Uterus (tissue), 2 donors: ENCODE data around the gene SPOPL.

Experiments
- POLR2A ChIP-seq, 2 donors: fragments of 450-650 bp; IDR thresholded peaks; one replicate each; pipeline ENCODE4 v1.6.1; 2016; ENCODE audit warnings: antibody characterized with exemption in 2 of 2, mild to moderate bottlenecking in 1 of 2, moderate library complexity in 1 of 2
- TF ChIP-seq, protein P1 (sequence below), 4 experiments: fragments of 200-600 bp in 2 of 4; fragments of 450-650 bp in 2 of 4; sonication (generic) in 2 of 4; IDR thresholded peaks; one replicate each; pipeline ENCODE4 v1.5.1; 2016 to 2019; ENCODE audit warnings: antibody characterized with exemption in 4 of 4, mild to moderate bottlenecking in 2 of 4, moderate library complexity in 1 of 4

DNA sequence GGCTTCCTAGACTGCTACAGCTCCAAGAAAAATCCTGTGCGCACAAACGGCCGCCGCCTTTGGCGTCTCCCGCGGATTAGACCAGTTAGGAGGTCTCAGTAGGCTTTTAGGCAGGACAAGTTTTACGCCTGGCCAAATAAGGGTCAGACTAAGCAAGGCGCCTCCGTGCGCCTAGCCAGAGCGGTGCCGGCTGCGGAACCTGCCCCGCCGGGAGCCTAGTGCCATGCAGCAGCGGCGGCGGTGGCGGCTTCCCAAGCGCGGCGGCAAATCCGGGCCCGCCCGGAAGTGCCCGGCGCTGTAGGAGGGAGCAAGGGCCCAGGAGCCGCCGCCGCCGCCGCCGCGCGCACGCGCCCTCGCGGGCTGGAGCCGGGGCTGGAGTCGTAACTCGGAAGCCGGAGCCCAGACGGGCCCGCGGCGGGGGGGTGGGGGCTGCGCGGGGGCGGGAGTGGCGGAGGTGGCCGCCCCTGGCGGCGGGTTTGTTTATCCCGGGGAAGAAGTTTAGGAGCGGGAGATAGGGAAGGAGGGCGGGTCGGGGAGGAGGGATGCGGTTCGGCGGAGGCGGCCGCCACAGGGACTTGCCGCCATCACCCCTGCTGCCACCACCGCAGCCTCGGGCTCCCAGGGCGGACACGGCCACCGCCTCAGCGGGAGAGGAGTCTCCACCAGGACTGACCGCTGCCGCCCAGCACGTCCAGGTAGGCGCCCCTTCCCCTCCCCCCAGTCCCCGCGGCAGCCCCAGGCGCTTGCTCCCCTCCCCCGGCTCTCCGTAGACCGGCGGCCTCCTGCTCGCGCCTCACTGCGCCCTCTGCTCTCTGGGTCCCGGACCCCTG is at the start of gene SPOPL:
- TF ChIP-seq, protein P1, sequence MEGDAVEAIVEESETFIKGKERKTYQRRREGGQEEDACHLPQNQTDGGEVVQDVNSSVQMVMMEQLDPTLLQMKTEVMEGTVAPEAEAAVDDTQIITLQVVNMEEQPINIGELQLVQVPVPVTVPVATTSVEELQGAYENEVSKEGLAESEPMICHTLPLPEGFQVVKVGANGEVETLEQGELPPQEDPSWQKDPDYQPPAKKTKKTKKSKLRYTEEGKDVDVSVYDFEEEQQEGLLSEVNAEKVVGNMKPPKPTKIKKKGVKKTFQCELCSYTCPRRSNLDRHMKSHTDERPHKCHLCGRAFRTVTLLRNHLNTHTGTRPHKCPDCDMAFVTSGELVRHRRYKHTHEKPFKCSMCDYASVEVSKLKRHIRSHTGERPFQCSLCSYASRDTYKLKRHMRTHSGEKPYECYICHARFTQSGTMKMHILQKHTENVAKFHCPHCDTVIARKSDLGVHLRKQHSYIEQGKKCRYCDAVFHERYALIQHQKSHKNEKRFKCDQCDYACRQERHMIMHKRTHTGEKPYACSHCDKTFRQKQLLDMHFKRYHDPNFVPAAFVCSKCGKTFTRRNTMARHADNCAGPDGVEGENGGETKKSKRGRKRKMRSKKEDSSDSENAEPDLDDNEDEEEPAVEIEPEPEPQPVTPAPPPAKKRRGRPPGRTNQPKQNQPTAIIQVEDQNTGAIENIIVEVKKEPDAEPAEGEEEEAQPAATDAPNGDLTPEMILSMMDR (IDR thresholded peaks at IDR 0.05) = peak in 3 of 4 experiments; percentile 19 to 64 (median 27)
- peak; percentile 66 to 67 for TF ChIP-seq POLR2A (IDR thresholded peaks at IDR 0.05)
